K562 (cell line): ENCODE measurements around the gene HYAL1. TPM values are rescaled to one million over a fixed set of nuclear protein-coding genes. Genes with fewer than 3 reads are reported as not detected.
A peak's percentile ranks its signal among the peaks of the same experiment; 100 is the strongest.

Experiments
- BCOR ChIP-seq: fragments of 450-650 bp; IDR thresholded peaks from 2 replicates; pipeline ENCODE4 v1.6.1; 2016
- BRD4 ChIP-seq: fragments of 200-600 bp; sonication (generic); IDR thresholded peaks from 2 replicates; pipeline ENCODE4 v1.6.1; 2017; ENCODE audit warnings: inconsistent platforms
- CC2D1A ChIP-seq: fragments of 450-650 bp; IDR thresholded peaks from 2 replicates; pipeline ENCODE4 v1.6.1; 2017; ENCODE audit warnings: mild to moderate bottlenecking
- DACH1 ChIP-seq: fragments of 450-650 bp; IDR thresholded peaks from 2 replicates; pipeline ENCODE4 v1.6.1; 2018; ENCODE audit not compliant: partially characterized antibody
- DEAF1 ChIP-seq: fragments of 450-650 bp; formaldehyde crosslinking; IDR thresholded peaks from 2 replicates; pipeline ENCODE4 v1.4.0; 2020; ENCODE audit warnings: mild to moderate bottlenecking, moderate library complexity
- EGR1 ChIP-seq: fragments of 450-650 bp; conservative IDR thresholded peaks from 2 replicates; pipeline ENCODE4 v1.6.1; 2017; ENCODE audit warnings: mild to moderate bottlenecking
- GTF2E2 ChIP-seq: fragments of 200-800 bp; sonication (Bioruptor generic); IDR thresholded peaks from 2 replicates; pipeline ENCODE4 v1.6.1; 2016; ENCODE audit warnings: missing genetic modification characterization, missing compliant biosample characterization
- KLF16 ChIP-seq: IDR thresholded peaks from 2 replicates; pipeline ENCODE4 v1.6.1; 2016; ENCODE audit warnings: antibody characterized with exemption
- NFIC ChIP-seq: fragments of 450-650 bp; IDR thresholded peaks from 2 replicates; pipeline ENCODE4 v1.6.1; 2017; ENCODE audit warnings: mild to moderate bottlenecking, inconsistent platforms
- PHF20 ChIP-seq: fragments of 450-650 bp; IDR thresholded peaks from 2 replicates; pipeline ENCODE4 v1.6.1; 2018; ENCODE audit not compliant: partially characterized antibody
- RB1 ChIP-seq: fragments of 450-650 bp; IDR thresholded peaks from 2 replicates; pipeline ENCODE4 v1.6.1; 2017; ENCODE audit warnings: low read depth, mild to moderate bottlenecking
- RBBP5 ChIP-seq: fragments of 200-600 bp; sonication (generic); IDR thresholded peaks from 2 replicates; pipeline ENCODE4 v1.6.1; 2012; ENCODE audit warnings: borderline replicate concordance, mild to moderate bottlenecking, low read length, control low read depth, inconsistent platforms; ENCODE audit not compliant: insufficient read depth, poor library complexity, severe bottlenecking
- RCOR1 ChIP-seq, 2 experiments: IDR thresholded peaks; 2 replicates each; pipeline ENCODE4 v1.6.1; 2012; ENCODE audit warnings: low read depth in 2 of 2, low read length in 2 of 2, borderline replicate concordance in 1 of 2, improper control_type of control experiment in 1 of 2
- REST ChIP-seq, 2 experiments: fragments of 450-650 bp; formaldehyde crosslinking in 1 of 2; IDR thresholded peaks; 2 replicates each; pipeline versions ENCODE4 v1.4.0 to v1.6.1; 2014 to 2020; ENCODE audit warnings: mild to moderate bottlenecking in 2 of 2, borderline replicate concordance in 1 of 2, low read depth in 1 of 2
- ZNF436 ChIP-seq: fragments of 250-450, 450-650 bp; sonication (Bioruptor Pico); formaldehyde crosslinking; IDR thresholded peaks from 2 replicates; pipeline ENCODE4 v1.7.0; 2020; ENCODE audit warnings: mild to moderate bottlenecking
- ZNF449 ChIP-seq: fragments of 250-450 bp; sonication (Bioruptor Pico); IDR thresholded peaks from 2 replicates; pipeline ENCODE4 v1.8.0; 2022; ENCODE audit warnings: moderate library complexity, mild to moderate bottlenecking, inconsistent platforms
- ZNF586 ChIP-seq: fragments of 450-650 bp; formaldehyde crosslinking; conservative IDR thresholded peaks from 2 replicates; pipeline ENCODE4 v1.4.0; 2020; ENCODE audit warnings: mild to moderate bottlenecking, moderate library complexity
- polyA plus RNA-seq, 8 experiments: library from polyadenylated mRNA; depleted of rRNA in 4 of 8; stranded (reverse) in 5 of 8; unstranded in 3 of 8; fragments of >200 nt; fragmentation: Nextera tagmentation in 2 of 8; fragmentation: Illumina TruSeq in 1 of 8; extraction: Ambion mirVana in 2 of 8; extraction: Trizol in 1 of 8; gene quantifications; 2 replicates each; pipeline versions ENCODE4 v1.2.1 to v1.2.3, GENCODE V29; 2011 to 2014; ENCODE audit warnings: inconsistent platforms in 1 of 8, missing spikeins in 1 of 8
- total RNA-seq, 7 experiments: library from RNA; depleted of rRNA in 6 of 7; stranded (reverse); fragments of >200 nt in 6 of 7; fragmentation: Illumina TruSeq in 2 of 7; extraction: Trizol in 2 of 7; gene quantifications; 2 replicates each; pipeline versions ENCODE4 v1.2.1 to v1.2.3, GENCODE V29; 2011 to 2021; ENCODE audit warnings: low replicate concordance in 1 of 7

HYAL1 gene
- total and polyA plus RNA-seq, 9 of the 15 experiments (the other 6 are each of a cell fraction or from before 2014, with no cell fraction given) = 1.4 to 8.5 (median 4.7) TPM

- TF ChIP-seq REST (IDR thresholded peaks at IDR 0.05; ENCODE audit: borderline replicate concordance) = peak; percentile 75
- TF ChIP-seq REST (CRISPR knock-in tag; IDR thresholded peaks at IDR 0.05; ENCODE audit: low read depth) = no peak
- TF ChIP-seq RCOR1 (IDR thresholded peaks at IDR 0.05; ENCODE audit: borderline replicate concordance in 1 of 2, low read depth in 2 of 2, low read length in 2 of 2) = 0 out of 4 replicates have a peak, but pooled peaks of 1 of the 2 experiments have one; percentile 17
- no peak for TF ChIP-seq RBBP5
- TF ChIP-seq CC2D1A = peak; percentile 53; the same call in 1 of the 2 replicates
- no peak for TF ChIP-seq BRD4
- TF ChIP-seq DEAF1 (CRISPR knock-in tag) = peak; percentile 40; the same call in 1 of the 2 replicates
- TF ChIP-seq NFIC = peak; percentile 96
- no peak for TF ChIP-seq GTF2E2
- TF ChIP-seq RB1 = peak; percentile 52; the same call in 1 of the 2 replicates
- no peak for TF ChIP-seq PHF20
- 0 out of 2 replicates have a peak, but pooled peaks have one; percentile 16 for TF ChIP-seq KLF16
- no peak for TF ChIP-seq ZNF449
- peak; percentile 77 for TF ChIP-seq DACH1
- no peak for TF ChIP-seq BCOR
- TF ChIP-seq ZNF436 = no peak
- TF ChIP-seq ZNF586 (CRISPR knock-in tag) = no peak
- 0 out of 2 replicates have a peak, but pooled peaks have one; percentile 7 for TF ChIP-seq EGR1
Observed at GRCh38 chr3:50324351-50325112, 21.2 kb upstream of the HYAL1 start (continued).
